Heart left ventricle (tissue), 16 donors: ENCODE measurements around the gene FCHSD2. TPM values are rescaled to one million over a fixed set of nuclear protein-coding genes. Genes with fewer than 3 reads are reported as not detected.

Experiments
- ATAC-seq, 4 donors: fragments of 200-7000 bp; cut with Tn5 transposase; one replicate each; pipeline ENCODE4 v1.9.1; 2020 to 2022; ENCODE audit warnings: moderate library complexity in 4 of 4, mild to moderate bottlenecking in 3 of 4, moderate number of reproducible peaks in 1 of 4
- DNase-seq, 5 donors: peaks; one replicate each; pipeline ENCODE4 v3.0.0-alpha.2; 2020
- H3K27ac ChIP-seq, 12 donors: fragments of 200-600 bp; sonication (generic) in 4 of 12; one replicate each; pipeline versions ENCODE4 v1.5.0 to v1.8.0; 2016 to 2022; ENCODE audit warnings: mild to moderate bottlenecking in 2 of 12
- H3K27me3 ChIP-seq, 9 donors: fragments of 200-600 bp; sonication (generic) in 2 of 9; one replicate each; pipeline versions ENCODE4 v1.5.1 to v1.8.0; 2016 to 2022; ENCODE audit warnings: mild to moderate bottlenecking in 3 of 9
- H3K36me3 ChIP-seq, 9 donors: fragments of 200-600 bp; sonication (generic) in 2 of 9; one replicate each; pipeline versions ENCODE4 v1.5.0 to v1.8.0; 2018 to 2022; ENCODE audit warnings: mild to moderate bottlenecking in 2 of 9
- H3K4me1 ChIP-seq, 12 donors: fragments of 200-600 bp; sonication (generic) in 4 of 12; one replicate each; pipeline versions ENCODE4 v1.5.0 to v1.8.0; 2016 to 2022; ENCODE audit warnings: mild to moderate bottlenecking in 3 of 12
- H3K4me3 ChIP-seq, 12 donors: fragments of 200-600 bp; sonication (generic) in 4 of 12; one replicate each; pipeline versions ENCODE4 v1.5.0 to v1.8.0; 2017 to 2022; ENCODE audit warnings: mild to moderate bottlenecking in 9 of 12, moderate library complexity in 4 of 12
- H3K9me3 ChIP-seq, 12 donors: fragments of 200-600 bp; sonication (generic) in 4 of 12; one replicate each; pipeline versions ENCODE4 v1.5.0 to v1.8.0; 2016 to 2022; ENCODE audit warnings: mild to moderate bottlenecking in 1 of 12
- CTCF ChIP-seq, 12 donors: fragments of 200-600 bp; sonication (generic) in 4 of 12; IDR thresholded peaks; one replicate each; pipeline versions ENCODE4 v1.5.0 to v1.8.0; 2018 to 2022; ENCODE audit warnings: antibody characterized with exemption in 12 of 12, mild to moderate bottlenecking in 5 of 12
- POLR2A ChIP-seq, 2 donors: fragments of 450-650 bp; IDR thresholded peaks; one replicate each; pipeline ENCODE4 v1.6.1; 2017; ENCODE audit warnings: antibody characterized with exemption in 2 of 2, mild to moderate bottlenecking in 2 of 2, moderate library complexity in 2 of 2
- WGBS, 4 donors: extraction: QIAGEN DNeasy Blood & Tissue Kit in 2 of 4; methylation state at CpG; one replicate each; pipeline versions ENCODE4 v1.1.5 to v1.1.7; 2013 to 2018; 5-methylcytosine and 5-hydroxymethylcytosine counted together
- intact Hi-C, 10 donors: fragments of 100-400 bp; cut with DNase I; formaldehyde crosslinking; loops; one replicate each; pipeline versions ENCODE4 v1.11.1 to v1.14.2; 2022
- polyA plus RNA-seq, 2 donors: library from polyadenylated mRNA; stranded (reverse); fragments of 200-250 nt; gene quantifications; one replicate each; pipeline ENCODE4 v1.2.3, GENCODE V29; 2013
- total RNA-seq, 9 donors: library from RNA; depleted of rRNA in 2 of 9; stranded (reverse); fragments of >200 nt in 2 of 9; fragmentation: NEBNext Ultra II Directional in 3 of 9; extraction: Animal tissue kit (Norgen Biotek cat#: 25700) in 3 of 9; gene quantifications; one replicate each; pipeline versions ENCODE4 v1.1.0 to v1.2.4, GENCODE V29; 2016 to 2023
- donor health status: ischemic (EF 13 %, LVEDD 7.1; RV severe dilation, severe dysfunction).
- donor health status: healthy with polysubstance abuse.
- donor health status: DM: no; HTN: yes; CAD: no.
- donor health status: DM: no; HTN: no; CAD: no.
- donor health status: ischemic (EF 25% LVEDD 6.9; RV normal size, moderate dysfunction).
- donor health status: ischemic (EF 25% LVEDD 5.7; RV mildly dilated, moderate dysfunction).
- donor health status: healthy.
- donor health status: DM: yes; HTN: yes; CAD: no.
- donor health status: ischemic (EF 35%, LVEDD 5.7; RV mildly dilated, moderate dysfunction).
- donor health status: nonischemic (EF 11% LVEDD 7.7; RV severe dilation, severe dysfunction).
- donor health status: DM: yes; HTN: yes; CAD: no.
- donor health status: PGD.
- donor health status: ischemic (EF 29% LVEDD 5.4; RV normal size, mild dysfunction).
- donor health status: nonischemic (EF 23%, LVEDD 6.1; RV moderate dilation, normal function).

Gene FCHSD2
- total and polyA plus RNA-seq, 11 donors = 9.9 to 61.1 (median 39.0) TPM

- ATAC-seq (no peak), DNase-seq (no peak)
- Histone ChIP-seq H3K36me3 (peaks cover 0 to 38% (median 14%) of the 10 kb centered on the region in 9 donors), H3K9me3 (peaks cover 0 to 7% (median 0%) of the 10 kb centered on the region in 12 donors), H3K27ac (no peak overlapping the region), H3K4me3 (no peak overlapping the region), H3K4me1 (peaks cover 0 to 9% (median 0%) of the 10 kb centered on the region in 12 donors), H3K27me3 (no peaks in the 10 kb centered on the region)
- intact Hi-C loops = no loop called here
- TF ChIP-seq POLR2A (IDR thresholded peaks at IDR 0.05) (no peak), CTCF (IDR thresholded peaks at IDR 0.05) (no peak)
- 97 to 99% (median 98%) methylated on average over 3 of the region's 3 CpGs for WGBS, 4 donors
Measured at GRCh38 chr11:72876147-72876546, 266.0 kb downstream of the FCHSD2 start.

- intact Hi-C loops = no loop called here
- Histone ChIP-seq H3K9me3 (peaks cover 0 to 7% (median 0%) of the 10 kb centered on the region in 12 donors), H3K36me3 (peaks cover 0 to 38% (median 14%) of the 10 kb centered on the region in 9 donors), H3K4me1 (peaks cover 0 to 12% (median 0%) of the 10 kb centered on the region in 12 donors), H3K27ac (no peak overlapping the region), H3K4me3 (no peak overlapping the region), H3K27me3 (no peaks in the 10 kb centered on the region)
- no peak for ATAC-seq
- no peak for TF ChIP-seq POLR2A (IDR thresholded peaks at IDR 0.05)
- DNase-seq = no peak
- 98 to 100% (median 100%) methylated on average over 1 of the region's 1 CpG for WGBS, 4 donors
Measured at GRCh38 chr11:72875736-72876135, 266.4 kb downstream of the FCHSD2 start.

GRCh38 chr11:72872012-72872411 is 270.1 kb downstream of the FCHSD2 start:
- H3K4me3 ChIP-seq = no peak overlapping the region
- ATAC-seq = no peak
- TF ChIP-seq POLR2A (IDR thresholded peaks at IDR 0.05) = no peak
- TF ChIP-seq CTCF (IDR thresholded peaks at IDR 0.05) = no peak
- H3K27me3 ChIP-seq = no peaks in the 10 kb centered on the region
- peaks cover 0 to 23% (median 0%) of the 10 kb centered on the region in 12 donors for H3K4me1 ChIP-seq
- WGBS, 4 donors = 91 to 99% (median 94%) methylated on average over 1 of the region's 1 CpG
- no peaks in the 10 kb centered on the region for H3K9me3 ChIP-seq
- intact Hi-C loops = loop anchor here in 1 of 10 donors (5.0 kb wide), 1 partner anchor 45 kb away; no protein-coding TSS in a partner anchor
- no peak overlapping the region for H3K27ac ChIP-seq
- H3K36me3 ChIP-seq = peaks cover 0 to 40% (median 21%) of the 10 kb centered on the region in 9 donors
- no peak for DNase-seq

GRCh38 chr11:72871119-72871518 is 271.0 kb downstream of the FCHSD2 start:
- Histone ChIP-seq H3K27me3 (no peaks in the 10 kb centered on the region), H3K4me1 (peaks cover 0 to 28% (median 6%) of the 10 kb centered on the region in 12 donors), H3K27ac (peak overlapping the region in 2 of 12 donors; percentile 14 to 25), H3K4me3 (no peak overlapping the region), H3K36me3 (peaks cover 0 to 35% (median 18%) of the 10 kb centered on the region in 9 donors), H3K9me3 (no peaks in the 10 kb centered on the region)
- DNase-seq = no peak
- ATAC-seq = no peak
- 69 to 76% (median 73%) methylated on average over 1 of the region's 1 CpG for WGBS, 4 donors
- no peak for TF ChIP-seq POLR2A (IDR thresholded peaks at IDR 0.05)
- intact Hi-C loops = loop anchor here in 1 of 10 donors (5.0 kb wide), 1 partner anchor 46 kb away; no protein-coding TSS in a partner anchor

GRCh38 chr11:72869831-72870230 is 272.3 kb downstream of the FCHSD2 start:
- peaks cover 0 to 39% (median 18%) of the 10 kb centered on the region in 12 donors for H3K4me1 ChIP-seq
- WGBS, 4 donors = 66 to 81% (median 71%) methylated on average over 4 of the region's 4 CpGs
- peaks cover 0 to 31% (median 12%) of the 10 kb centered on the region in 9 donors for H3K36me3 ChIP-seq
- peak overlapping the region in 1 of 12 donors; percentile 32 for H3K27ac ChIP-seq
- ATAC-seq (no peak), DNase-seq (no peak)
- no peaks in the 10 kb centered on the region for H3K9me3 ChIP-seq
- TF ChIP-seq CTCF (IDR thresholded peaks at IDR 0.05) (no peak), POLR2A (IDR thresholded peaks at IDR 0.05) (no peak)
- H3K4me3 ChIP-seq = no peak overlapping the region
- no peaks in the 10 kb centered on the region for H3K27me3 ChIP-seq
- intact Hi-C loops = loop anchor here in 1 of 10 donors (5.0 kb wide), 1 partner anchor 47 kb away; no protein-coding TSS in a partner anchor
